ENCODE results near the gene DAAM1. TPM values are rescaled to one million over a fixed set of nuclear protein-coding genes. Genes with fewer than 3 reads are reported as not detected.

The DAAM1 gene
- polyA plus RNA-seq, 3 donors from 2014 or later: 7.3 to 14.2 (median 12.1) TPM

GRCh38 chr14:59243174-59243573 lies 54.7 kb downstream of the DAAM1 start:
- H3K36me3 Mint-ChIP-seq: no peaks in the 10 kb centered on the region
- no peaks in the 10 kb centered on the region for H3K9me3 Mint-ChIP-seq
- no peak for DNase-seq
- H3K4me1 Mint-ChIP-seq: peaks cover 3 to 10% of the 10 kb centered on the region in 2 donors
- no peak overlapping the region for H3K4me3 Mint-ChIP-seq
- no peaks in the 10 kb centered on the region for H3K27me3 Mint-ChIP-seq (ENCODE audit: low read depth in 3 of 3)
- no peak overlapping the region for H3K27ac Mint-ChIP-seq

GRCh38 chr14:59244581-59244980 lies 56.1 kb downstream of the DAAM1 start:
- Mint-ChIP-seq H3K36me3 (no peaks in the 10 kb centered on the region), H3K27ac (no peak overlapping the region), H3K4me1 (peaks cover 3 to 10% of the 10 kb centered on the region in 2 donors), H3K27me3 (ENCODE audit: low read depth in 3 of 3) (no peaks in the 10 kb centered on the region), H3K4me3 (no peak overlapping the region), H3K9me3 (no peaks in the 10 kb centered on the region)
- no peak for DNase-seq

DNA sequence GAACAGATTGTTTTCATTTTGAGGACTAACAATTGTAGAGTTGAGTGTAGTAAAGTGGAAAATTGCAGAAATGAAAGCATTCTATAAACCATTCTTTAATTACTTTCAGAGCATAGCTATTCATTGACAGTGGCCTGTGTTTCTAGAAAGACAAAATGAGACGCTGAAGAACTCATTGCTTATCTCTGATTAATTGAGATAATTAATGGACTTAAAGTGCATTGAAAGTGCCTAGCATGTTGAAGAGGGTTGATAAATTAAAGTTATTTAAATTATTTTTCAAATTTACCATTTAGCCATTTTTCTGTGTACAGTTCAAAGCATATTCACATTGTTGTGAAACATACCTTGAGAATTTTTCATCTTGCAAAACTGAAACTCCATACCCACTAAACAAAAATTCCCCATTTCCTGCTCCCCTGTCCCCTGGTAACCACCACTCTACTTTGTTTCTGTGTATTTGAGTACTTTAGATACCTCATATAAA lies 57.4 kb downstream of the DAAM1 start:
- Mint-ChIP-seq H3K4me1 (peaks cover 3 to 10% of the 10 kb centered on the region in 2 donors), H3K27ac (no peak overlapping the region)

DNA sequence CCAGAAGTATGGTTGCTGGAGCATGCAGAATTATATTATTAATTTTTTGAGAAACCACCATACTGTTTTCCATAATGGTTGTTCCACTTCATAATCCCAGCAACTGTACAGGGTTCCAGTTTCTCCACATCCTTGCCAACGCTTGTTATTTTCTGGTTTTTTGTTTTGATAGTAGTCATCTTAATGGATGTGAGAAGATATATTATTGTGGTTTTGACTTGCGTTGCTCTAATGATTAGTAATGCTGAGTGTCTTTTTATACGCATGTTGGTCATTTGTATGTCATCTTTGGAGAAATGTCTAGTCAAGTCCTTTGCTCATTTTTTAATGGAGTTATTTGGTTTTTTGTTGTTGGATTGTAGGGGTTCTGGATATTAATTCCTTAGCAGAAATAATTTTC lies 58.1 kb downstream of the DAAM1 start:
- Mint-ChIP-seq H3K9me3 (no peaks in the 10 kb centered on the region), H3K36me3 (no peaks in the 10 kb centered on the region)

More for the DNA sequence above, 57.4 kb downstream of the DAAM1 start:
- H3K36me3 Mint-ChIP-seq: no peaks in the 10 kb centered on the region
- no peak for DNase-seq
- H3K27me3 Mint-ChIP-seq (ENCODE audit: low read depth in 3 of 3): no peaks in the 10 kb centered on the region
- H3K4me3 Mint-ChIP-seq: no peak overlapping the region
- H3K9me3 Mint-ChIP-seq: no peaks in the 10 kb centered on the region

DNA sequence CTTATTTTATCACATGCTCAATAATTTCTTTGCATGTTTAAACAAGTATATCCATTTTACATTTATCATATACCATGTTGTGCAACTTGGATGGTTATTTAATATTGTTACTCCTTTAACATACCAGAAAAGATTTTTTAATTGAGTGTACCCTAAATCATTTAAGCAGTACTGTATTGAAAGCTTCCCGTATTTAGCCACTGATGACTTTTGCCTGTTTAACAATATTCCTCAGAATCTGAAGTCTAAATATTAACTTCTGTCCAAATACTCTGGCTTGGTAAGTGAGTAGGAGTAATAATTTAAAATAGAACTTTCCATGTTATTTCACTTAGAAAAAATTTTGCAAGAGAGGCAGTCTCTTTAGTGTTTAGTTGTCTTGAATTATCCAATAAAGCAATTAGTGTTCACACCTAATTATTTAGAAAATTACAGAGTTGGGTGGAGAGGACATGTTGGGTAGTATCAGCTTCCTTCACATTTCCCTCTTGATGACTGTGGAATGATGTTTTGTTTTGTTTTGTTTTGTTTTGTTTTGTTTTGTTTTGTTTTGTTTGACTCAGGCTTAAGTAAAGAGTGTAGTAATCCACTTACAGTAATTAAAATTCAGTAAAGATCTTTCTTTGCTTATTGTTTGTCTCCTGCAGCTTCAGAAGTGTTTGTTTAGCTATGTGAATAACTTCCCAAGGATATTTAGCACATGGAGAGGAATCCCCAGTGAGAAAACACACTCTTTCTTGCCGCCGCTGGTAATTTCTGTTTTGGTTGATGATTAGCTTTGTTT lies 59.5 kb downstream of the DAAM1 start:
- Mint-ChIP-seq H3K27me3 (ENCODE audit: low read depth in 3 of 3) (no peaks in the 10 kb centered on the region), H3K27ac (no peak overlapping the region), H3K4me1 (peaks cover 3 to 10% of the 10 kb centered on the region in 2 donors), H3K9me3 (no peaks in the 10 kb centered on the region), H3K36me3 (no peaks in the 10 kb centered on the region), H3K4me3 (no peak overlapping the region)
- no peak for DNase-seq

More for the DNA sequence above, 58.1 kb downstream of the DAAM1 start:
- no peaks in the 10 kb centered on the region for H3K27me3 Mint-ChIP-seq (ENCODE audit: low read depth in 3 of 3)
- H3K27ac Mint-ChIP-seq: no peak overlapping the region
- peaks cover 3 to 10% of the 10 kb centered on the region in 2 donors for H3K4me1 Mint-ChIP-seq
- no peak overlapping the region for H3K4me3 Mint-ChIP-seq
- DNase-seq: no peak

GRCh38 chr14:59249029-59249428 lies 60.6 kb downstream of the DAAM1 start:
- H3K36me3 Mint-ChIP-seq: no peaks in the 10 kb centered on the region
- no peak overlapping the region for H3K27ac Mint-ChIP-seq
- no peak overlapping the region for H3K4me3 Mint-ChIP-seq
- no peaks in the 10 kb centered on the region for H3K9me3 Mint-ChIP-seq
- peaks cover 3 to 10% of the 10 kb centered on the region in 2 donors for H3K4me1 Mint-ChIP-seq
- no peaks in the 10 kb centered on the region for H3K27me3 Mint-ChIP-seq (ENCODE audit: low read depth in 3 of 3)
- DNase-seq: no peak

DNA sequence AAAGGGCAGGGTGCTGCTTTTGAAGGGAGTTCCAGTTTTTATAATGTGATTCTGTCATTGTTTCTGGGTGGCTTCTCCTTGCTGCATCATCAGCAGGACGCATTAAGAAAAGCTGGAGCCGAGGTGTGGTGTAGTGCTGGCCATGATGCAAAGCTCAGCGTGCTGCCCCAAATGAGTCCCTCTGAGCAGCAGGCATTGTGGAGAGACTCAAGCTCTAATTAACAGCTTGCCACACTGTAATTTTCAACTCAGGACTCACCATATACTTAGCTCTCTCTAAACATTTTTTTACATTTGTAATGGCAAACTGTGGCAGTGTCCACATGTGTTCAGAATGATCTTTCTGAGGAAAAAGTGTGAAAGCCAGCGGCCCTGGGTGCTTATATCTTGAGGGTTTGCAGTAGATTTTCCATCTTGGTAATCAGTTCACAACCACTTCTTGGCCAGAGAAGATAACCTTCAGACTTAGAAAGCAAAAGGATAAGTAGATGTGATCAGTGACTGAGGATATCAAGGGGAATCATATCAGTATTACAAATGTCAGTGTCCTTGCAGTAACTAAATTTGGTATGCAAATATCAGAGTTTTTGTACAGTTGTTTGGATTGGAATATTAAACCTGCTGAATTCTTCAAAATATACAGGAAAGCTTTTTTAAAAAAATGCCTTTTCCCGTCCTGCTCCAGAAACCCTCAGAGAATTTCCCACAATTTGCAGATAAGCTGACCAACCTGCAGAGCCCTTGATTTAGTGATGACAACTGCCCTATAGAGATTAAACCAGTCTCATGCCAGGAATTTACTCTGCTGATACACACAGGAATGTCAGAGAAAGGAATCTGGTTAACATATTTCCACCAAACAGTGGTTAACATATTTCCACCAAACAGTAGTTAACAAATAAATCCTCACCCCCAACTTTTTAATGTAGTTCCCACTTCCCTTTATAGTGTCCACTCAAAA lies 63.6 kb downstream of the DAAM1 start:
- no peaks in the 10 kb centered on the region for H3K9me3 Mint-ChIP-seq
- peaks cover 0 to under 1% (median under 1%) of the 10 kb centered on the region in 3 donors for H3K36me3 Mint-ChIP-seq
- no peak overlapping the region for H3K4me3 Mint-ChIP-seq
- H3K27me3 Mint-ChIP-seq (ENCODE audit: low read depth in 3 of 3): no peaks in the 10 kb centered on the region
- no peak overlapping the region for H3K27ac Mint-ChIP-seq
- peaks cover 0 to 2% of the 10 kb centered on the region in 2 donors for H3K4me1 Mint-ChIP-seq
- no peak for DNase-seq

DNA sequence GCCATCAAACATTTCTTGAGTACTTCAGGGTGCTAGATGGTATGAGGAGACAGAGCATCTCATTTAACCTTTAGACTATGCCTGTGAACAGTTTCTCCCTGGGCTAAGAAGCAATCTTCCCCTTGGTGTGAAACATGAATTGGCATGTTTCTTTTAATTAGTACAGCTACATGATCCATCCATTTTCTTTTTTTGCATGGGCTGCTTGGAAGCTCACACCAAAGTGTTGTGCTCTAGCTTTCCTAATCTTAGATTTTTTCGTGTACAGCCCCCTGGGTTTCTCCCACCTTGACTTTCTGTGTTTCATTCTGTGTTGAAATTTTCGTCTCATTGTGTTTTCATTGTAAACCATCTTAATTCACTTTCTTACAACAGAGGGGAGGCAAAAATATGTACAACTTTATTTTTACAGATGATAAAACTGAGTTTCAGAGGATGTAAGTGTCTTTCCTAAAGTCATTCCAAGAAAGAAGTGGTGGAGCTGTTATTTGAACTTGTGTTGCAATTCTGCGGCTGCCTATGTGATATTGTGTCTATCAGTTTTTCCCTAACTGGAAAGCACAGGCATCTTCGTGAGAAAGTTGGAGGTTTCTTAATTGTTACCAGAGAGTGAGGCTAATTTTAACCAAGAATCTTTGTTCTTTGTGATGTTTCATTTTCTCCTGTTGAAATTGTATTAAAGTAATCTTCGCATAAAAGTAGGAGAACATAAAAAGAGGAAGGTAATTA lies 64.5 kb downstream of the DAAM1 start:
- H3K36me3 Mint-ChIP-seq: peaks cover 0 to 9% (median 3%) of the 10 kb centered on the region in 3 donors
- DNase-seq: no peak
- no peaks in the 10 kb centered on the region for H3K9me3 Mint-ChIP-seq
- H3K27ac Mint-ChIP-seq: no peak overlapping the region
- H3K4me1 Mint-ChIP-seq: peaks cover 0 to 2% of the 10 kb centered on the region in 2 donors
- H3K27me3 Mint-ChIP-seq (ENCODE audit: low read depth in 3 of 3): no peaks in the 10 kb centered on the region
- H3K4me3 Mint-ChIP-seq: no peak overlapping the region

DNA sequence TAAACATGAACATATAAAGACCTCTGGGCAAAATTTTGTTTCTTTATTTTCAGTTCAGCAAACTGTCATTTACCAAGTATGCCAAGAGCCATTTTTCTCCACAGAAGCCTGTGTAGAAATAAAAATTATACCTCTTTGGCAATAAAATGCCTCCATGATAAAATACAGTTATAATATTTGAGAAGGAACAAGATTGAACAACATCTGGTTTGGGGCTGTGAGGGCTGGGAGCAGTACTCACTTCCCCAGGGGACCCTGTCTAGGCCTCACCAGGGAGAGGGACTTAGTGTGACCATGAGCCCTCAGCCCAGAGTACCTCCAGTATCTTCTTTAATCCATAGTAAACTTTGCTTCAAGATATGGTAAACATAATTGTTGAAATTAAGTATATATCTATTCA lies 65.1 kb downstream of the DAAM1 start:
- H3K9me3 Mint-ChIP-seq: no peaks in the 10 kb centered on the region
- H3K36me3 Mint-ChIP-seq: peaks cover 0 to 10% (median 3%) of the 10 kb centered on the region in 3 donors
- no peak overlapping the region for H3K27ac Mint-ChIP-seq
- DNase-seq: no peak
- peaks cover 0 to 2% of the 10 kb centered on the region in 2 donors for H3K4me1 Mint-ChIP-seq
- H3K27me3 Mint-ChIP-seq (ENCODE audit: low read depth in 3 of 3): no peaks in the 10 kb centered on the region
- H3K4me3 Mint-ChIP-seq: no peak overlapping the region

GRCh38 chr14:59254146-59254910 lies 65.9 kb downstream of the DAAM1 start:
- DNase-seq: no peak
- H3K36me3 Mint-ChIP-seq: peaks cover 0 to 10% (median 3%) of the 10 kb centered on the region in 3 donors
- H3K27ac Mint-ChIP-seq: no peak overlapping the region
- no peaks in the 10 kb centered on the region for H3K9me3 Mint-ChIP-seq
- no peak overlapping the region for H3K4me3 Mint-ChIP-seq
- peaks cover 0 to 2% of the 10 kb centered on the region in 2 donors for H3K4me1 Mint-ChIP-seq
- H3K27me3 Mint-ChIP-seq (ENCODE audit: low read depth in 3 of 3): no peaks in the 10 kb centered on the region

DNA sequence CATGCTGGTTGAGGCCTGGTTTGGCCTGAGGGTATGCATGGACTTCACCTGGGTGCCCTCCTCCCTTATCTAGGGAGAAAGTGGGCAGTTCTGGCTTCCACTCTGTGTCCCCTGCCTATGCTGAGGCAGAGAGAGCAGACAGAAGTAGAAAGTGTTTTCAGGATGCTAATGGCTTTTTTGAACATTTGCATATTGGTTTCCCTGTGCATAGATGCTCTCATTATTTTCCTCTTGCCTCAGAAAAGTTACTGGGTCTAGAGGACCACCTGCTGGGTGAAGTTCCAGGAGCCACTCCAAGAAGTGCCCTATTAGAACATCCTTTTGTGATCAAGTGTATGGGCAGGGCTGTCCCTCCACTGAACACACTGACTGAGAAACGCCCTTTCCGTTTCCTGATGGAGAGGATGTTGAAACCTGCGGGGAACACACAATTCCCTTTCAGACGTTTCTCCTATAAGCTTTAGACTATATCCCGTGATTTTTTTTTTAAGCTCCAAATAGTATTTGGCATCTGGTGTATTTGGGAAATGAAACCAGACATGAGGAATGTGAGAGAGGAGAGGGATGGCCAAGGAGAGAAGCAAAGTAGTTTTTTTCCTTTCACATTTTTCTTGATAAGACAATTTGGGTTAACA lies 66.6 kb downstream of the DAAM1 start:
- Mint-ChIP-seq H3K4me1 (peaks cover 0 to 2% of the 10 kb centered on the region in 2 donors), H3K9me3 (no peaks in the 10 kb centered on the region), H3K4me3 (no peak overlapping the region), H3K27me3 (ENCODE audit: low read depth in 3 of 3) (no peaks in the 10 kb centered on the region), H3K36me3 (peaks cover 0 to 10% (median 3%) of the 10 kb centered on the region in 3 donors), H3K27ac (no peak overlapping the region)
- DNase-seq: no peak

- Mint-ChIP-seq H3K4me1 (peaks cover 0 to 2% of the 10 kb centered on the region in 2 donors), H3K9me3 (no peaks in the 10 kb centered on the region), H3K27ac (no peak overlapping the region), H3K4me3 (no peak overlapping the region), H3K27me3 (ENCODE audit: low read depth in 3 of 3) (no peaks in the 10 kb centered on the region), H3K36me3 (peaks cover 0 to 10% (median 3%) of the 10 kb centered on the region in 3 donors)
- DNase-seq: no peak
Observed at GRCh38 chr14:59256331-59256730, 67.9 kb downstream of the DAAM1 start.

Measured in immature natural killer cell (primary cell).